NT2/D1 (cell line): ENCODE results near the gene HELLS.
"Not testable (repeated sequence)": the region's sequence is repeated elsewhere in the genome, so short reads cannot be mapped to it uniquely, and the experiment has no call there.

Experiments
- SUZ12 ChIP-seq: IDR thresholded peaks from 2 replicates; pipeline ENCODE4 v1.6.1; 2011; ENCODE audit not compliant: insufficient read length, insufficient read depth; ENCODE audit errors: extremely low read depth
- YY1 ChIP-seq: IDR thresholded peaks from 2 replicates; pipeline ENCODE4 v1.6.1; 2011; ENCODE audit not compliant: insufficient read length, insufficient read depth
- ZNF274 ChIP-seq: IDR thresholded peaks from 2 replicates; pipeline ENCODE4 v1.6.1; 2011; ENCODE audit warnings: mild to moderate bottlenecking, low read depth, low read length

DNA sequence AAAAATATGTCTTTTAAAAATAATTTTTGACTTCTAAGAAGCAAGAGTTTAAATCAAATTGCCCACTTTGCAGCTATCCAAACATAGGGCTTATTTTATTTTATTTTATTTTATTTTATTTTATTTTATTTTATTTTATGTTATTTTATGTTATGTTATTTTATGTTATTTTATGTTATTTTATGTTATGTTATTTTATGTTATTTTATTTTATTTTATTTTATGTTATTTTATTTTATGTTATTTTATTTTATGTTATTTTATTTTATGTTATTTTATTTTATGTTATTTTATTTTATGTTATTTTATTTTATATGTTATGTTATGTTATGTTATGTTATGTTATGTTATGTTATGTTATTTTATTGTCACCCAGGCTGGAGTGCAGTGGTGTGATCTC, 14.0 kb upstream of the HELLS start:
- TF ChIP-seq YY1, SUZ12, ZNF274: not testable (repeated sequence)
